ENCODE results near the gene MRPL18. TPM values are rescaled to one million over a fixed set of nuclear protein-coding genes. Genes with fewer than 3 reads are reported as not detected.
A peak's percentile ranks its signal among the peaks of the same experiment; 100 is the strongest.

Gene MRPL18
- total and polyA plus RNA-seq, 9 of the 15 experiments (the other 6 are each of a cell fraction or from before 2014, with no cell fraction given), result 149 to 456 (median 196) TPM

DNA sequence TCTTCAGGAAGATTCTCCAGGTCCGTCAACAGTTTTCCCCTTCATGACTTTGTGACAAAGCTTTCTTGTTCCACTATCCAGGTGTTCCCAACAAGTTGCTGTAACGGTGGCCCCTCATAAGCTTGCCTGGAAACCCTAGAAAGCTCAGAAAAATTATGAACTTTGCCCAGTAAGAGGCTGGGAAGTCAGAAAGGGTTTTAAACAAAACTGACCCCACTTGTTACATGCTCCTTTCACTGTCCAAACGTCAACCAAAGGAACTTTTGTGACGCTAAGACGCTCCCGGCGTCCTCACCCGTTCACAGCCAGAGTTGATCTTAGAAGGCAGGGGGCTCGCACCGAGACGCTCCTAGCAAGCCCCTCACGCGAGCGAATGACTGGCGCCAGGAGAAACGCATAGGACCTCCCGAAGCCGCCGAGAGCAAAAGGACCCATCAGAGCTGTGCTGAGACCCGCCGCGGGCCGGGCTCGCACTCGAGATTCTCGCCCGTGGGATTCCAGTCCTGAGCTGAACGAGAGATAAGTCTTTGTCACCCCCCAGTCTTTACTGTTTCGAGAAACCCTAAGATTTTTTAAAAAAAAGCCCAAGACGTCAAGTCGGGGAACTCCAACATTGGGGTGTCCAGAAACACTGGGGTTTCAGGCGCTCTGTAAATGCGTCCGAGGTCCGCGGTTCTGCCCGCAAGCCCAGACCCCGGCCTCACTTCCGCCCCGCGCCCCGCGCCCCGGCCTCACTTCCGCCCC is 29.0 kb upstream of the MRPL18 start (continued):
- no peak for TF ChIP-seq DNMT1 (IDR thresholded peaks at IDR 0.05)
- TF ChIP-seq ESRRA (IDR thresholded peaks at IDR 0.05; ENCODE audit: borderline replicate concordance, low read depth), result no peak
- no peak for TF ChIP-seq PTBP1 (IDR thresholded peaks at IDR 0.05; ENCODE audit: low read depth, low read length)
- TF ChIP-seq, protein P1, sequence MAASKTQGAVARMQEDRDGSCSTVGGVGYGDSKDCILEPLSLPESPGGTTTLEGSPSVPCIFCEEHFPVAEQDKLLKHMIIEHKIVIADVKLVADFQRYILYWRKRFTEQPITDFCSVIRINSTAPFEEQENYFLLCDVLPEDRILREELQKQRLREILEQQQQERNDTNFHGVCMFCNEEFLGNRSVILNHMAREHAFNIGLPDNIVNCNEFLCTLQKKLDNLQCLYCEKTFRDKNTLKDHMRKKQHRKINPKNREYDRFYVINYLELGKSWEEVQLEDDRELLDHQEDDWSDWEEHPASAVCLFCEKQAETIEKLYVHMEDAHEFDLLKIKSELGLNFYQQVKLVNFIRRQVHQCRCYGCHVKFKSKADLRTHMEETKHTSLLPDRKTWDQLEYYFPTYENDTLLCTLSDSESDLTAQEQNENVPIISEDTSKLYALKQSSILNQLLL (CRISPR knock-in tag; IDR thresholded peaks at IDR 0.05; ENCODE audit: borderline replicate concordance), result no peak
- no peak for TF ChIP-seq CC2D1A (IDR thresholded peaks at IDR 0.05)
- no peak for TF ChIP-seq CREBBP (IDR thresholded peaks at IDR 0.05; ENCODE audit: low read depth, low read length)
- TF ChIP-seq, protein P2, sequence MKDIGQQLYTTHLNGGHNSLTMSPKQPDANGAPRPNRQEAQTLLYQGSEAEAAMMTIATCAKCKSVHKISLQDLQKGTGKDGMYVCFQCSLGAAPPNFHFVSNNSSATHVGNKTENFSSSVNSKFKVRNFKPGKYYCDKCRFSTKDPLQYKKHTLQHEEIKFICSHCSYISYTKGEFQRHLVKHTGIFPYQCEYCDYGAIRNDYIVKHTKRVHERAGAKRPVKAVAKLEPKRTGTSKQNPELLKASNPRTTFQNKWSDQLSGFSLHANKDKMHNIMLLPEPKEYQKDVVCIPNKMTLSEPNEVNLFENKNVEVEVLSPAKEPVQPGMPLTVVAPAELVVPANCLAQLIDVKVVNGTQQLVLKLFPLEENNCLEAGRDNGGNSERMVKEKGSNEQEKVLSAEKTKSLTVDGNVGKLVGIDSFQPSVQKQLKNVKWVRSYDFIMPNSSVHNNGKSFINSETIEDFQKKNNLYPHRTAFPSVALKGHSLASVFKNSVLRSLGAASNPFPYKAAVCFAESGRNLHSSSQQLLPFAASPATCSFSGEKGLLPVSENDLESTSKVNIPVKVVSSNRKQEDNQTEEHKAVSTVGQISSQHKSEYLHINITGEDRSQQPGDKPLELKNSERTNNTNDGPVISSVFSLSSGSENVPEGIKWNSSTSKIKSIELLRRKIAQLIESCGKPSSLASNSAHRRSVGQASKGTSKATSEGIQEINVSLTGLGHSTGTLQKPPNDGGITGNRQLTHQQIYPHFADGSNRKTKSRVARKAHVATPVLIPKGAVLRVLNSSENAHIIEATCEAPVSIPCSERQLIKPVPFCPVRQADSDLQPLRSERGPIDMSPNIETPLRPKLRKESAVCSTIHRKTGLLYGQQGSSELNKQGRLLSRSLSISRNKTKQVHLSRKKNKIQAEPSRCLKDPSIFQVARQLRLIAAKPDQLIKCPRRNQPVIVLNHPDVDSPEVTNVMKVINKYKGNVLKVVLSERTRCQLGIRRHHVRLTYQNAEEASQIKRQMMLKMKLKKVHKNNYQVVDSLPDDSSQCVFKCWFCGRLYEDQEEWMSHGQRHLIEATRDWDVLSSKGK (CRISPR knock-in tag; IDR thresholded peaks at IDR 0.05), result no peak
- TF ChIP-seq EP300 (IDR thresholded peaks at IDR 0.05; ENCODE audit: low read length), result 0 out of 2 replicates have a peak, but pooled peaks have one; percentile 3
- TF ChIP-seq NFRKB (IDR thresholded peaks at IDR 0.05; ENCODE audit: low read depth), result no peak
- no peak for TF ChIP-seq TBL1XR1 (IDR thresholded peaks at IDR 0.05; ENCODE audit: low read length in 2 of 2)
- TF ChIP-seq, protein P3, sequence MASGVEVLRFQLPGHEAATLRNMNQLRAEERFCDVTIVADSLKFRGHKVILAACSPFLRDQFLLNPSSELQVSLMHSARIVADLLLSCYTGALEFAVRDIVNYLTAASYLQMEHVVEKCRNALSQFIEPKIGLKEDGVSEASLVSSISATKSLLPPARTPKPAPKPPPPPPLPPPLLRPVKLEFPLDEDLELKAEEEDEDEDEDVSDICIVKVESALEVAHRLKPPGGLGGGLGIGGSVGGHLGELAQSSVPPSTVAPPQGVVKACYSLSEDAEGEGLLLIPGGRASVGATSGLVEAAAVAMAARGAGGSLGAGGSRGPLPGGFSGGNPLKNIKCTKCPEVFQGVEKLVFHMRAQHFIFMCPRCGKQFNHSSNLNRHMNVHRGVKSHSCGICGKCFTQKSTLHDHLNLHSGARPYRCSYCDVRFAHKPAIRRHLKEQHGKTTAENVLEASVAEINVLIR (CRISPR knock-in tag; IDR thresholded peaks at IDR 0.05), result 0 out of 2 replicates have a peak, but pooled peaks have one; percentile 16
- TF ChIP-seq, protein P4, sequence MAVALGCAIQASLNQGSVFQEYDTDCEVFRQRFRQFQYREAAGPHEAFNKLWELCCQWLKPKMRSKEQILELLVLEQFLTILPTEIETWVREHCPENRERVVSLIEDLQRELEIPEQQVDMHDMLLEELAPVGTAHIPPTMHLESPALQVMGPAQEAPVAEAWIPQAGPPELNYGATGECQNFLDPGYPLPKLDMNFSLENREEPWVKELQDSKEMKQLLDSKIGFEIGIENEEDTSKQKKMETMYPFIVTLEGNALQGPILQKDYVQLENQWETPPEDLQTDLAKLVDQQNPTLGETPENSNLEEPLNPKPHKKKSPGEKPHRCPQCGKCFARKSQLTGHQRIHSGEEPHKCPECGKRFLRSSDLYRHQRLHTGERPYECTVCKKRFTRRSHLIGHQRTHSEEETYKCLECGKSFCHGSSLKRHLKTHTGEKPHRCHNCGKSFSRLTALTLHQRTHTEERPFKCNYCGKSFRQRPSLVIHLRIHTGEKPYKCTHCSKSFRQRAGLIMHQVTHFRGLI (CRISPR knock-in tag; IDR thresholded peaks at IDR 0.05), result no peak
- TF ChIP-seq ZNF780A (CRISPR knock-in tag; IDR thresholded peaks at IDR 0.05), result no peak
- TF ChIP-seq, protein P5, sequence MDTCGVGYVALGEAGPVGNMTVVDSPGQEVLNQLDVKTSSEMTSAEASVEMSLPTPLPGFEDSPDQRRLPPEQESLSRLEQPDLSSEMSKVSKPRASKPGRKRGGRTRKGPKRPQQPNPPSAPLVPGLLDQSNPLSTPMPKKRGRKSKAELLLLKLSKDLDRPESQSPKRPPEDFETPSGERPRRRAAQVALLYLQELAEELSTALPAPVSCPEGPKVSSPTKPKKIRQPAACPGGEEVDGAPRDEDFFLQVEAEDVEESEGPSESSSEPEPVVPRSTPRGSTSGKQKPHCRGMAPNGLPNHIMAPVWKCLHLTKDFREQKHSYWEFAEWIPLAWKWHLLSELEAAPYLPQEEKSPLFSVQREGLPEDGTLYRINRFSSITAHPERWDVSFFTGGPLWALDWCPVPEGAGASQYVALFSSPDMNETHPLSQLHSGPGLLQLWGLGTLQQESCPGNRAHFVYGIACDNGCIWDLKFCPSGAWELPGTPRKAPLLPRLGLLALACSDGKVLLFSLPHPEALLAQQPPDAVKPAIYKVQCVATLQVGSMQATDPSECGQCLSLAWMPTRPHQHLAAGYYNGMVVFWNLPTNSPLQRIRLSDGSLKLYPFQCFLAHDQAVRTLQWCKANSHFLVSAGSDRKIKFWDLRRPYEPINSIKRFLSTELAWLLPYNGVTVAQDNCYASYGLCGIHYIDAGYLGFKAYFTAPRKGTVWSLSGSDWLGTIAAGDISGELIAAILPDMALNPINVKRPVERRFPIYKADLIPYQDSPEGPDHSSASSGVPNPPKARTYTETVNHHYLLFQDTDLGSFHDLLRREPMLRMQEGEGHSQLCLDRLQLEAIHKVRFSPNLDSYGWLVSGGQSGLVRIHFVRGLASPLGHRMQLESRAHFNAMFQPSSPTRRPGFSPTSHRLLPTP (IDR thresholded peaks at IDR 0.05; ENCODE audit: borderline replicate concordance, extremely low read depth, insufficient read length), result no peak
- TF ChIP-seq PCBP2 (IDR thresholded peaks at IDR 0.05; ENCODE audit: low read depth, low read length, poor library complexity, severe bottlenecking), result no peak
- TF ChIP-seq ADNP (tag; IDR thresholded peaks at IDR 0.05), result no peak
- 0 out of 2 replicates have a peak, but pooled peaks have one; percentile 3 for TF ChIP-seq GABPB2 (CRISPR knock-in tag; conservative IDR thresholded peaks at IDR 0.05)

Data from K562 (cell line).